ENCODE results near the gene SYNDIG1.

The SYNDIG1 gene

GRCh38 chr20:24648919-24649318 lies 179.5 kb downstream of the SYNDIG1 start:
- Histone ChIP-seq H3K4me1 (ENCODE audit: insufficient read depth, low read length) (peaks cover 12% of the 10 kb centered on the region), H3K27ac (ENCODE audit: low read depth, low read length) (no peak overlapping the region), H3K9me3 (ENCODE audit: low read length) (no peaks in the 10 kb centered on the region), H3K27me3 (ENCODE audit: control insufficient read depth in 1 of 2, insufficient read depth in 2 of 2, low read length in 2 of 2) (no peaks in the 10 kb centered on the region), H3K4me3 (ENCODE audit: low read depth in 1 of 2, low read length in 2 of 2) (no peak overlapping the region), H3K9ac (ENCODE audit: low read length) (no peak overlapping the region), H3K36me3 (ENCODE audit: insufficient read depth, low read length) (no peaks in the 10 kb centered on the region)

- Histone ChIP-seq H3K4me3 (ENCODE audit: low read depth in 1 of 2, low read length in 2 of 2) (no peak overlapping the region), H3K27ac (ENCODE audit: low read depth, low read length) (no peak overlapping the region), H3K9me3 (ENCODE audit: low read length) (no peaks in the 10 kb centered on the region)
These were observed 180.5 kb downstream of the SYNDIG1 start for GRCh38 chr20:24649787-24650490.

GRCh38 chr20:24651171-24651975 lies 181.9 kb downstream of the SYNDIG1 start:
- H3K4me3 ChIP-seq (ENCODE audit: low read depth in 1 of 2, low read length in 2 of 2), result no peak overlapping the region
- no peak overlapping the region for H3K9ac ChIP-seq (ENCODE audit: low read length)
- no peaks in the 10 kb centered on the region for H3K36me3 ChIP-seq (ENCODE audit: insufficient read depth, low read length)
- H3K4me1 ChIP-seq (ENCODE audit: insufficient read depth, low read length), result peaks cover 12% of the 10 kb centered on the region
- no peaks in the 10 kb centered on the region for H3K27me3 ChIP-seq (ENCODE audit: control insufficient read depth in 1 of 2, insufficient read depth in 2 of 2, low read length in 2 of 2)
- no peak overlapping the region for H3K27ac ChIP-seq (ENCODE audit: low read depth, low read length)
- no peaks in the 10 kb centered on the region for H3K9me3 ChIP-seq (ENCODE audit: low read length)

More at GRCh38 chr20:24649787-24650490, 180.5 kb downstream of the SYNDIG1 start:
- no peak overlapping the region for H3K9ac ChIP-seq (ENCODE audit: low read length)
- H3K27me3 ChIP-seq (ENCODE audit: control insufficient read depth in 1 of 2, insufficient read depth in 2 of 2, low read length in 2 of 2), result no peaks in the 10 kb centered on the region
- no peaks in the 10 kb centered on the region for H3K36me3 ChIP-seq (ENCODE audit: insufficient read depth, low read length)
- H3K4me1 ChIP-seq (ENCODE audit: insufficient read depth, low read length), result peaks cover 12% of the 10 kb centered on the region

- Histone ChIP-seq H3K9me3 (ENCODE audit: low read length) (no peaks in the 10 kb centered on the region), H3K27ac (ENCODE audit: low read depth, low read length) (no peak overlapping the region), H3K36me3 (ENCODE audit: insufficient read depth, low read length) (no peaks in the 10 kb centered on the region), H3K9ac (ENCODE audit: low read length) (no peak overlapping the region), H3K4me3 (ENCODE audit: low read depth in 1 of 2, low read length in 2 of 2) (no peak overlapping the region), H3K27me3 (ENCODE audit: control insufficient read depth in 1 of 2, insufficient read depth in 2 of 2, low read length in 2 of 2) (no peaks in the 10 kb centered on the region), H3K4me1 (ENCODE audit: insufficient read depth, low read length) (peaks cover 12% of the 10 kb centered on the region)
These were observed 182.5 kb downstream of the SYNDIG1 start for GRCh38 chr20:24651976-24652345.

- Histone ChIP-seq H3K27me3 (ENCODE audit: control insufficient read depth in 1 of 2, insufficient read depth in 2 of 2, low read length in 2 of 2) (no peaks in the 10 kb centered on the region), H3K27ac (ENCODE audit: low read depth, low read length) (no peak overlapping the region), H3K36me3 (ENCODE audit: insufficient read depth, low read length) (no peaks in the 10 kb centered on the region), H3K9me3 (ENCODE audit: low read length) (no peaks in the 10 kb centered on the region), H3K4me1 (ENCODE audit: insufficient read depth, low read length) (peaks cover 12% of the 10 kb centered on the region), H3K4me3 (ENCODE audit: low read depth in 1 of 2, low read length in 2 of 2) (no peak overlapping the region), H3K9ac (ENCODE audit: low read length) (no peak overlapping the region)
These were observed 183.9 kb downstream of the SYNDIG1 start for GRCh38 chr20:24653306-24653705.

- Histone ChIP-seq H3K27ac (ENCODE audit: low read depth, low read length) (no peak overlapping the region), H3K4me3 (ENCODE audit: low read depth in 1 of 2, low read length in 2 of 2) (no peak overlapping the region), H3K27me3 (ENCODE audit: control insufficient read depth in 1 of 2, insufficient read depth in 2 of 2, low read length in 2 of 2) (no peaks in the 10 kb centered on the region), H3K36me3 (ENCODE audit: insufficient read depth, low read length) (no peaks in the 10 kb centered on the region), H3K9me3 (ENCODE audit: low read length) (no peaks in the 10 kb centered on the region), H3K9ac (ENCODE audit: low read length) (no peak overlapping the region), H3K4me1 (ENCODE audit: insufficient read depth, low read length) (peaks cover 12% of the 10 kb centered on the region)
These were observed 185.0 kb downstream of the SYNDIG1 start for GRCh38 chr20:24654425-24654824.

- H3K9me3 ChIP-seq (ENCODE audit: low read length), result no peaks in the 10 kb centered on the region
- no peak overlapping the region for H3K9ac ChIP-seq (ENCODE audit: low read length)
- no peak overlapping the region for H3K27ac ChIP-seq (ENCODE audit: low read depth, low read length)
- H3K4me3 ChIP-seq (ENCODE audit: low read depth in 1 of 2, low read length in 2 of 2), result no peak overlapping the region
- H3K36me3 ChIP-seq (ENCODE audit: insufficient read depth, low read length), result no peaks in the 10 kb centered on the region
- H3K27me3 ChIP-seq (ENCODE audit: control insufficient read depth in 1 of 2, insufficient read depth in 2 of 2, low read length in 2 of 2), result no peaks in the 10 kb centered on the region
- H3K4me1 ChIP-seq (ENCODE audit: insufficient read depth, low read length), result no peaks in the 10 kb centered on the region
These were observed 187.0 kb downstream of the SYNDIG1 start for GRCh38 chr20:24656391-24656790.

- no peak overlapping the region for H3K9ac ChIP-seq (ENCODE audit: low read length)
- H3K27ac ChIP-seq (ENCODE audit: low read depth, low read length), result no peak overlapping the region
These were observed 187.8 kb downstream of the SYNDIG1 start for GRCh38 chr20:24657196-24657595.

GRCh38 chr20:24657878-24658620 lies 188.6 kb downstream of the SYNDIG1 start:
- no peak overlapping the region for H3K9ac ChIP-seq (ENCODE audit: low read length)
- no peak overlapping the region for H3K27ac ChIP-seq (ENCODE audit: low read depth, low read length)
- no peaks in the 10 kb centered on the region for H3K36me3 ChIP-seq (ENCODE audit: insufficient read depth, low read length)
- no peaks in the 10 kb centered on the region for H3K4me1 ChIP-seq (ENCODE audit: insufficient read depth, low read length)
- no peaks in the 10 kb centered on the region for H3K9me3 ChIP-seq (ENCODE audit: low read length)
- H3K27me3 ChIP-seq (ENCODE audit: control insufficient read depth in 1 of 2, insufficient read depth in 2 of 2, low read length in 2 of 2), result no peaks in the 10 kb centered on the region
- no peak overlapping the region for H3K4me3 ChIP-seq (ENCODE audit: low read depth in 1 of 2, low read length in 2 of 2)

More at GRCh38 chr20:24657196-24657595, 187.8 kb downstream of the SYNDIG1 start:
- no peak overlapping the region for H3K4me3 ChIP-seq (ENCODE audit: low read depth in 1 of 2, low read length in 2 of 2)
- no peaks in the 10 kb centered on the region for H3K36me3 ChIP-seq (ENCODE audit: insufficient read depth, low read length)
- H3K4me1 ChIP-seq (ENCODE audit: insufficient read depth, low read length), result no peaks in the 10 kb centered on the region
- no peaks in the 10 kb centered on the region for H3K27me3 ChIP-seq (ENCODE audit: control insufficient read depth in 1 of 2, insufficient read depth in 2 of 2, low read length in 2 of 2)
- no peaks in the 10 kb centered on the region for H3K9me3 ChIP-seq (ENCODE audit: low read length)

GRCh38 chr20:24658920-24659660 lies 189.7 kb downstream of the SYNDIG1 start:
- Histone ChIP-seq H3K27me3 (ENCODE audit: control insufficient read depth in 1 of 2, insufficient read depth in 2 of 2, low read length in 2 of 2) (no peaks in the 10 kb centered on the region), H3K27ac (ENCODE audit: low read depth, low read length) (no peak overlapping the region)

GRCh38 chr20:24659835-24660234 lies 190.4 kb downstream of the SYNDIG1 start:
- no peaks in the 10 kb centered on the region for H3K36me3 ChIP-seq (ENCODE audit: insufficient read depth, low read length)
- H3K27me3 ChIP-seq (ENCODE audit: control insufficient read depth in 1 of 2, insufficient read depth in 2 of 2, low read length in 2 of 2), result no peaks in the 10 kb centered on the region
- no peak overlapping the region for H3K9ac ChIP-seq (ENCODE audit: low read length)
- H3K4me1 ChIP-seq (ENCODE audit: insufficient read depth, low read length), result no peaks in the 10 kb centered on the region
- no peak overlapping the region for H3K4me3 ChIP-seq (ENCODE audit: low read depth in 1 of 2, low read length in 2 of 2)
- no peak overlapping the region for H3K27ac ChIP-seq (ENCODE audit: low read depth, low read length)
- no peaks in the 10 kb centered on the region for H3K9me3 ChIP-seq (ENCODE audit: low read length)

More at GRCh38 chr20:24658920-24659660, 189.7 kb downstream of the SYNDIG1 start:
- Histone ChIP-seq H3K9ac (ENCODE audit: low read length) (no peak overlapping the region), H3K36me3 (ENCODE audit: insufficient read depth, low read length) (no peaks in the 10 kb centered on the region), H3K9me3 (ENCODE audit: low read length) (no peaks in the 10 kb centered on the region), H3K4me3 (ENCODE audit: low read depth in 1 of 2, low read length in 2 of 2) (no peak overlapping the region), H3K4me1 (ENCODE audit: insufficient read depth, low read length) (no peaks in the 10 kb centered on the region)
